Rectal smooth muscle tissue (tissue), 1 donor: ENCODE results near the gene PFKFB3.
"Not testable (repeated sequence)": the region's sequence is repeated elsewhere in the genome, so short reads cannot be mapped to it uniquely, and the experiment has no call there.

Source experiments
- H3K27ac ChIP-seq: one replicate; pipeline ENCODE4 v1.7.0; 2013; ENCODE audit warnings: low read depth, low read length, inconsistent platforms
- H3K27me3 ChIP-seq: one replicate; pipeline ENCODE4 v1.7.0; 2013; ENCODE audit warnings: low read length; ENCODE audit not compliant: control insufficient read depth, insufficient read depth
- H3K36me3 ChIP-seq: one replicate; pipeline ENCODE4 v1.7.0; 2013; ENCODE audit warnings: low read length; ENCODE audit not compliant: control insufficient read depth, insufficient read depth
- H3K4me1 ChIP-seq: one replicate; pipeline ENCODE4 v1.7.0; 2013; ENCODE audit warnings: low read length; ENCODE audit not compliant: control insufficient read depth, insufficient read depth
- H3K4me3 ChIP-seq: one replicate; pipeline ENCODE4 v1.7.0; 2013; ENCODE audit warnings: low read length
- H3K9ac ChIP-seq: one replicate; pipeline ENCODE4 v1.7.0; 2013; ENCODE audit warnings: low read length

The PFKFB3 gene

GRCh38 chr10:6279540-6280267, 77.0 kb downstream of the PFKFB3 start:
- no peaks in the 10 kb centered on the region for H3K4me1 ChIP-seq
- no peak overlapping the region for H3K27ac ChIP-seq
- H3K36me3 ChIP-seq: no peaks in the 10 kb centered on the region
- H3K27me3 ChIP-seq: no peaks in the 10 kb centered on the region
- no peak overlapping the region for H3K9ac ChIP-seq
- no peak overlapping the region for H3K4me3 ChIP-seq

DNA sequence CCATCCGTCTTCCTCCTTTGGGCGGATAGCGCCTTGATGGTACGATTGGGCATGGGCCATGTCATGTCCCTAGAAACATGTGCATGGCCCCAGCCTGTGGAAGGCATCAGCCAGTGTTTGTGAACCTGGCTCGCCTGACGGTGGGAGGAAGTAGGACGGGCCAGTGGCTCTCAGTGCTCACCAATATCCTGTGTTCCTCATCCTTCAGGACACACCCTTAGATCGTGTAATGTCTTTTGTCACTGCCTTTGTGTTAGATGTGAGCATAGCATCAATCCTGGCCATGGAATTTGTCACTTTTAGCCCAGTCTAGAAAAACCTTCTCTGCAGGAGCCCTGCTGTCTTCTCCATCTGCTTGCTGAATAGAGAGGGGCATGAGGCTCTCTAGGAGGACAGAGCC, 77.6 kb downstream of the PFKFB3 start:
- H3K4me1 ChIP-seq: no peaks in the 10 kb centered on the region
- no peaks in the 10 kb centered on the region for H3K36me3 ChIP-seq
- no peak overlapping the region for H3K4me3 ChIP-seq
- H3K9ac ChIP-seq: no peak overlapping the region
- H3K27ac ChIP-seq: no peak overlapping the region
- H3K27me3 ChIP-seq: no peaks in the 10 kb centered on the region

- H3K9ac ChIP-seq: no peak overlapping the region
- no peaks in the 10 kb centered on the region for H3K27me3 ChIP-seq
- H3K4me1 ChIP-seq: no peaks in the 10 kb centered on the region
- H3K36me3 ChIP-seq: no peaks in the 10 kb centered on the region
- H3K4me3 ChIP-seq: no peak overlapping the region
- no peak overlapping the region for H3K27ac ChIP-seq
These were observed 79.8 kb downstream of the PFKFB3 start for GRCh38 chr10:6282454-6282958.

GRCh38 chr10:6283655-6284054, 80.9 kb downstream of the PFKFB3 start:
- no peaks in the 10 kb centered on the region for H3K27me3 ChIP-seq
- H3K9ac ChIP-seq: no peak overlapping the region
- no peaks in the 10 kb centered on the region for H3K4me1 ChIP-seq
- H3K27ac ChIP-seq: no peak overlapping the region
- H3K4me3 ChIP-seq: no peak overlapping the region
- no peaks in the 10 kb centered on the region for H3K36me3 ChIP-seq

DNA sequence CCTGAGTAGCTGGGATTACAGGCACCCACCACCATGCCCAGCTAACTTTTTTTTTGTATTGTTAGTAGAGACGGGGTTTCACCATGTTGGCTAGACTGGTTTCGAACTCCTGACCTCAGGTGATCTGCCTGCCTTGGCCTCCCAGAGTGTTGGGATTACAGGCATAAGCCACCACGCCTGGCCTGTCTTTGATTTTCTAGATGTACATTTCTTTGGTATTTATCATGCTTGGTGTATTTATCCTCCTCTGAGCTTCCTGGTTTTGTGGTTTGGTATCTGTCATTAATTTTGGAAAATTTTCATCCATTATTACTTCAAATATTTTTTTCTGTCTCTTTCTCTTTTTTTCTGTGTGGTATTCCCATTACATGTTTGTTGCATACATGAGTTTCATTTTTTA, 87.9 kb downstream of the PFKFB3 start:
- not testable (repeated sequence) for H3K27ac ChIP-seq, H3K4me3 ChIP-seq, H3K4me1 ChIP-seq, H3K36me3 ChIP-seq, H3K9ac ChIP-seq, H3K27me3 ChIP-seq

- Histone ChIP-seq H3K27ac (no peak overlapping the region), H3K4me1 (no peaks in the 10 kb centered on the region), H3K9ac (no peak overlapping the region), H3K27me3 (no peaks in the 10 kb centered on the region), H3K4me3 (no peak overlapping the region), H3K36me3 (no peaks in the 10 kb centered on the region)
These were observed 90.0 kb downstream of the PFKFB3 start for GRCh38 chr10:6292741-6293151.

GRCh38 chr10:6296425-6296824, 93.7 kb downstream of the PFKFB3 start:
- not testable (repeated sequence) for H3K4me1 ChIP-seq, H3K9ac ChIP-seq, H3K4me3 ChIP-seq, H3K27me3 ChIP-seq, H3K27ac ChIP-seq, H3K36me3 ChIP-seq

- Histone ChIP-seq H3K27ac (no peak overlapping the region), H3K27me3 (no peaks in the 10 kb centered on the region), H3K4me1 (peaks cover 2% of the 10 kb centered on the region), H3K36me3 (no peaks in the 10 kb centered on the region), H3K4me3 (no peak overlapping the region), H3K9ac (no peak overlapping the region)
These were observed 94.1 kb downstream of the PFKFB3 start for GRCh38 chr10:6296828-6297251.

GRCh38 chr10:6297522-6297921, 94.8 kb downstream of the PFKFB3 start:
- no peak overlapping the region for H3K27ac ChIP-seq
- H3K27me3 ChIP-seq: no peaks in the 10 kb centered on the region
- peaks cover 2% of the 10 kb centered on the region for H3K4me1 ChIP-seq
- no peak overlapping the region for H3K9ac ChIP-seq
- H3K4me3 ChIP-seq: no peak overlapping the region
- no peaks in the 10 kb centered on the region for H3K36me3 ChIP-seq

DNA sequence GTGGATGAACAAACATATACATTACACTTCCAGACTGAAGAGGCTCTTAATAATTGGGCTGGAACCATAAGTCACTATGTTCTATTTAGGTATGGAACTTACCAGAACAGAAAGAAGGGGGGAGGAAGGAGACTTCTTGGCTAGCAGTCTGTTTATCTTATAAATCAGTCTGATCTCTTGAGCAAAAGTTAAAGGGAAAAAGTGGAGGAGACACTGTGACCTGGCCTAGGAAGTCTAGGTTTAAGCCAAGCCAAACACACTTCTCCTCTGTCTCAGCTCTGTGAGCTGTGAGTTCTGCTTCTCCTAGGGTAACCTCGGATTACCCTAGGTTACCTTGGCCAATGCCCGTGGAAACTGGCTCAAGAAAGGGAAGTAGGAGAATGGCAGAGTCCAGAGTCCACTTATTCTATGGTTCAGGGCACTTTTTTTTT, 95.2 kb downstream of the PFKFB3 start:
- Histone ChIP-seq H3K36me3 (no peaks in the 10 kb centered on the region), H3K27me3 (no peaks in the 10 kb centered on the region), H3K9ac (no peak overlapping the region), H3K4me3 (no peak overlapping the region), H3K27ac (no peak overlapping the region), H3K4me1 (peaks cover 2% of the 10 kb centered on the region)

- Histone ChIP-seq H3K27me3 (no peaks in the 10 kb centered on the region), H3K27ac (no peak overlapping the region), H3K4me3 (no peak overlapping the region), H3K36me3 (no peaks in the 10 kb centered on the region), H3K4me1 (peaks cover 2% of the 10 kb centered on the region), H3K9ac (no peak overlapping the region)
These were observed 95.7 kb downstream of the PFKFB3 start for GRCh38 chr10:6298428-6298827.

GRCh38 chr10:6299234-6299633, 96.5 kb downstream of the PFKFB3 start:
- Histone ChIP-seq H3K36me3 (no peaks in the 10 kb centered on the region), H3K27me3 (no peaks in the 10 kb centered on the region), H3K27ac (no peak overlapping the region), H3K4me3 (no peak overlapping the region), H3K4me1 (peaks cover 2% of the 10 kb centered on the region), H3K9ac (no peak overlapping the region)

DNA sequence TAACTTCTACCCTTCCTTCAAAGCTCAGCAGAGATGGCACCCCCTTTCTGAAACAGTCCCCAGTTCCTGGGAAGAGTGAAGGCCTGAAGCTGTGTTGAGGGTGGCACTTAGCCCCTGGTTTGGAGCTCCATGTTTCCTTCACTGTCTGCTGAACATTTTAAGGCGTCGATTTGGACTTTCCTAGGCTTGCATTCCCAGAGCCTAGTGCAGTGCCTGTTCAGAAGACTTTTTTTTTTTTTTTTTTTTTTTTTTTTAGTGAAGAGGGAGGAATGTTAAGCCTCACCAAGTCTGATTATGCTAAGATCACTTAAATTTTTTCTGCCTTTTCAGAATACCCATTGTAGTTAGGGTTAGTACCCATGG, 97.0 kb downstream of the PFKFB3 start:
- Histone ChIP-seq H3K36me3 (no peaks in the 10 kb centered on the region), H3K27ac (no peak overlapping the region), H3K4me3 (no peak overlapping the region), H3K4me1 (peaks cover 2% of the 10 kb centered on the region), H3K9ac (no peak overlapping the region), H3K27me3 (no peaks in the 10 kb centered on the region)
